H9 (cell line): ENCODE results near the gene EPHB3. TPM values are rescaled to one million over a fixed set of nuclear protein-coding genes. Genes with fewer than 3 reads are reported as not detected.

Experiments used
- DNase-seq: peaks from one replicate; pipeline ENCODE4 v3.0.0-alpha.2; 2017
- H2AFZ ChIP-seq: one replicate; pipeline ENCODE4 v1.6.1; 2013; ENCODE audit warnings: mild to moderate bottlenecking, low read length, control low read depth, moderate library complexity
- H2AK5ac ChIP-seq: 2 replicates; pipeline ENCODE4 v1.6.1; 2013; ENCODE audit warnings: low read length, control low read depth, mixed read lengths; ENCODE audit not compliant: insufficient read length
- H2BK120ac ChIP-seq: one replicate; pipeline ENCODE4 v1.6.1; 2013; ENCODE audit warnings: low read depth, mild to moderate bottlenecking, low read length, control low read depth, inconsistent platforms; ENCODE audit not compliant: poor library complexity, severe bottlenecking
- H2BK12ac ChIP-seq: 2 replicates; pipeline ENCODE4 v1.6.1; 2013; ENCODE audit warnings: low read length, control low read depth, mixed read lengths, low read depth; ENCODE audit not compliant: insufficient read length
- H2BK15ac ChIP-seq: 2 replicates; pipeline ENCODE4 v1.6.1; 2013; ENCODE audit warnings: low read depth, low read length, control low read depth
- H2BK20ac ChIP-seq: one replicate; pipeline ENCODE4 v1.6.1; 2013; ENCODE audit warnings: low read depth, mild to moderate bottlenecking, low read length, control low read depth, inconsistent platforms; ENCODE audit not compliant: poor library complexity, severe bottlenecking
- H2BK5ac ChIP-seq: 2 replicates; pipeline ENCODE4 v1.6.1; 2013; ENCODE audit warnings: low read length, control low read depth, mixed read lengths; ENCODE audit not compliant: insufficient read length
- H3K14ac ChIP-seq: 2 replicates; pipeline ENCODE4 v1.6.1; 2013; ENCODE audit warnings: low read length, control low read depth; ENCODE audit not compliant: insufficient read depth
- H3K18ac ChIP-seq: 2 replicates; pipeline ENCODE4 v1.6.1; 2013; ENCODE audit warnings: low read depth, mild to moderate bottlenecking, mixed read lengths, low read length, control low read depth; ENCODE audit not compliant: insufficient read length
- H3K23ac ChIP-seq: 2 replicates; pipeline ENCODE4 v1.6.1; 2013; ENCODE audit warnings: low read length, control low read depth, mixed read lengths, low read depth; ENCODE audit not compliant: insufficient read length
- H3K23me2 ChIP-seq: 2 replicates; pipeline ENCODE4 v1.6.1; 2013; ENCODE audit warnings: low read depth, mild to moderate bottlenecking, mixed read lengths, low read length, control low read depth; ENCODE audit not compliant: insufficient read length, poor library complexity, severe bottlenecking
- H3K27ac ChIP-seq: 2 replicates; pipeline ENCODE4 v1.5.1; 2013; ENCODE audit warnings: low read length, control low read depth, mixed read lengths, low read depth; ENCODE audit not compliant: insufficient read length
- H3K27me3 ChIP-seq: 2 replicates; pipeline ENCODE4 v1.6.1; 2013; ENCODE audit warnings: low read length, control low read depth, inconsistent platforms; ENCODE audit not compliant: insufficient read depth
- H3K4ac ChIP-seq: 2 replicates; pipeline ENCODE4 v1.6.1; 2013; ENCODE audit warnings: low read depth, mild to moderate bottlenecking, control low read depth, inconsistent platforms, low read length, moderate library complexity
- H3K4me1 ChIP-seq: 2 replicates; pipeline ENCODE4 v1.6.1; 2013; ENCODE audit warnings: low read length, control low read depth, inconsistent platforms; ENCODE audit not compliant: insufficient read depth
- H3K4me2 ChIP-seq: 2 replicates; pipeline ENCODE4 v1.6.1; 2013; ENCODE audit warnings: low read length, control low read depth, mixed read lengths; ENCODE audit not compliant: insufficient read length, insufficient read depth
- H3K56ac ChIP-seq: 2 replicates; pipeline ENCODE4 v1.6.1; 2013; ENCODE audit warnings: low read depth, mild to moderate bottlenecking, mixed read lengths, low read length, control low read depth; ENCODE audit not compliant: insufficient read length
- H3K79me1 ChIP-seq: 2 replicates; pipeline ENCODE4 v1.6.1; 2013; ENCODE audit warnings: low read depth, mild to moderate bottlenecking, moderate library complexity, low read length, control low read depth, inconsistent platforms; ENCODE audit not compliant: insufficient read depth, poor library complexity, severe bottlenecking
- H3K79me2 ChIP-seq: 2 replicates; pipeline ENCODE4 v1.6.1; 2013; ENCODE audit warnings: low read length, control low read depth, inconsistent platforms; ENCODE audit not compliant: insufficient read depth
- H3K9ac ChIP-seq: 2 replicates; pipeline ENCODE4 v1.6.1; 2013; ENCODE audit warnings: low read length, control low read depth, mixed read lengths; ENCODE audit not compliant: insufficient read length; ENCODE audit errors: extremely low read depth
- H3K9me3 ChIP-seq: one replicate; pipeline ENCODE4 v1.6.1; 2013; ENCODE audit warnings: low read depth, low read length, inconsistent platforms; ENCODE audit not compliant: control insufficient read depth
- H3T11ph ChIP-seq: one replicate; pipeline ENCODE4 v1.6.1; 2013; ENCODE audit warnings: mild to moderate bottlenecking, low read length, control low read depth, inconsistent platforms
- H4K20me1 ChIP-seq: one replicate; pipeline ENCODE4 v1.6.1; 2013; ENCODE audit not compliant: control insufficient read depth, insufficient read length, insufficient read depth
- H4K5ac ChIP-seq: 2 replicates; pipeline ENCODE4 v1.6.1; 2013; ENCODE audit warnings: low read depth, mild to moderate bottlenecking, mixed read lengths, low read length, control low read depth; ENCODE audit not compliant: insufficient read length
- H4K8ac ChIP-seq: replicated peaks from 2 replicates; pipeline ENCODE4 v1.6.1; 2013; ENCODE audit warnings: low read length, control low read depth, mixed read lengths, low read depth; ENCODE audit not compliant: insufficient read length
- H4K91ac ChIP-seq: 2 replicates; pipeline ENCODE4 v1.6.1; 2013; ENCODE audit warnings: low read depth, mild to moderate bottlenecking, moderate library complexity, mixed read lengths, low read length, control low read depth; ENCODE audit not compliant: insufficient read length
- H3K27ac Mint-ChIP-seq, 3 experiments: 2 replicates in 2 of 3; 3 replicates in 1 of 3; pipeline ENCODE4 v1.8.0; 2020 to 2021; ENCODE audit warnings: mixed read lengths in 3 of 3, mild to moderate bottlenecking in 1 of 3, moderate library complexity in 1 of 3
- H3K27me3 Mint-ChIP-seq: 2 replicates; pipeline ENCODE4 v1.8.0; 2021; ENCODE audit warnings: low read depth, mild to moderate bottlenecking, moderate library complexity, mixed read lengths
- H3K36me3 Mint-ChIP-seq, 3 experiments: 2 replicates in 2 of 3; 3 replicates in 1 of 3; pipeline ENCODE4 v1.8.0; 2020 to 2021; ENCODE audit warnings: low read depth in 3 of 3, mixed read lengths in 3 of 3; ENCODE audit not compliant: insufficient read depth in 1 of 3
- H3K4me1 Mint-ChIP-seq, 2 experiments: 2 replicates each; pipeline ENCODE4 v1.8.0; 2020; ENCODE audit warnings: mixed read lengths in 2 of 2
- H3K4me3 Mint-ChIP-seq, 2 experiments: 2 replicates in 1 of 2; 3 replicates in 1 of 2; pipeline ENCODE4 v1.8.0; 2020 to 2021; ENCODE audit warnings: mild to moderate bottlenecking in 2 of 2, mixed read lengths in 2 of 2, moderate library complexity in 1 of 2
- H3K9me3 Mint-ChIP-seq, 2 experiments: 2 replicates in 1 of 2; 3 replicates in 1 of 2; pipeline ENCODE4 v1.8.0; 2020; ENCODE audit warnings: mild to moderate bottlenecking in 2 of 2, mixed read lengths in 2 of 2, moderate library complexity in 1 of 2
- WGBS: extraction: QIAGEN DNeasy Blood & Tissue Kit; methylation state at CpG from one replicate; pipeline ENCODE4 v1.1.7; 2013; ENCODE audit warnings: missing lambda C conversion rate, low lambda C conversion rate, mixed read lengths; ENCODE audit not compliant: insufficient read length; ENCODE audit errors: extremely low coverage; 5-methylcytosine and 5-hydroxymethylcytosine counted together
- total RNA-seq: library from RNA; stranded (reverse); gene quantifications from 2 replicates; pipeline ENCODE4 v1.2.1, GENCODE V29; 2021
- TF ChIP-seq, protein P1 (sequence below): fragments of 200-600 bp; sonication (generic); conservative IDR thresholded peaks from 3 replicates; pipeline ENCODE4 v1.8.0; 2021; ENCODE audit warnings: antibody characterized with exemption, mild to moderate bottlenecking

Gene EPHB3
- total RNA-seq, 1 experiment from 2014 or later = 1.0 TPM

DNA sequence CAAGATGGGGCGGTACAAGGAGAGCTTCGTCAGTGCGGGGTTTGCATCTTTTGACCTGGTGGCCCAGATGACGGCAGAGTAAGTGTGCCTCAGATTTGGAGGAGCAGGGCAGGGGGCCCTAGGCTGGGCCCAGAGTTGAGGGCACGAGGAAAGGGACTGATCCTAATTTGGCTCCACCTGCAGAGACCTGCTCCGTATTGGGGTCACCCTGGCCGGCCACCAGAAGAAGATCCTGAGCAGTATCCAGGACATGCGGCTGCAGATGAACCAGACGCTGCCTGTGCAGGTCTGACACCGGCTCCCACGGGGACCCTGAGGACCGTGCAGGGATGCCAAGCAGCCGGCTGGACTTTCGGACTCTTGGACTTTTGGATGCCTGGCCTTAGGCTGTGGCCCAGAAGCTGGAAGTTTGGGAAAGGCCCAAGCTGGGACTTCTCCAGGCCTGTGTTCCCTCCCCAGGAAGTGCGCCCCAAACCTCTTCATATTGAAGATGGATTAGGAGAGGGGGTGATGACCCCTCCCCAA is 19.8 kb downstream of the EPHB3 start:
- Histone ChIP-seq H3K4me2 (no peak overlapping the region), H2AK5ac (no peak overlapping the region), H3K23me2 (peaks cover 14% of the 10 kb centered on the region), H3K4me1 (peaks cover 6% of the 10 kb centered on the region; the same call in 1 of the 2 replicates), H3K18ac (no peak overlapping the region), H4K20me1 (no peaks in the 10 kb centered on the region), H3T11ph (no peak overlapping the region), H4K91ac (no peak overlapping the region), H3K79me1 (no peaks in the 10 kb centered on the region), H2AFZ (no peak overlapping the region), H3K9me3 (no peaks in the 10 kb centered on the region), H3K9ac (no peak overlapping the region), H2BK15ac (no peak overlapping the region), H3K27ac (no peak overlapping the region), H3K56ac (no peak overlapping the region), H2BK20ac (no peak overlapping the region), H3K23ac (no peak overlapping the region), H3K14ac (no peak overlapping the region), H3K4ac (no peak overlapping the region), H2BK5ac (no peak overlapping the region), H2BK12ac (no peak overlapping the region), H3K79me2 (no peaks in the 10 kb centered on the region), H4K5ac (no peak overlapping the region), H4K8ac (no peak overlapping the region), H3K27me3 (peaks cover 14% of the 10 kb centered on the region; the same call in 1 of the 2 replicates), H2BK120ac (no peak overlapping the region)
- Mint-ChIP-seq H3K9me3 (no peaks in the 10 kb centered on the region; a peak in 1 of 5 replicates), H3K27me3 (peaks cover 60% of the 10 kb centered on the region), H3K4me1 (peaks cover 37 to 38% of the 10 kb centered on the region in 2 experiments), H3K36me3 (peaks cover 0 to 5% (median 0%) of the 10 kb centered on the region in 3 experiments; a peak in 2 of 7 replicates), H3K4me3 (no peak overlapping the region), H3K27ac (no peak overlapping the region)
- no CpG with 5 or more reads among the region's 15 CpGs for WGBS
- TF ChIP-seq, protein P1, sequence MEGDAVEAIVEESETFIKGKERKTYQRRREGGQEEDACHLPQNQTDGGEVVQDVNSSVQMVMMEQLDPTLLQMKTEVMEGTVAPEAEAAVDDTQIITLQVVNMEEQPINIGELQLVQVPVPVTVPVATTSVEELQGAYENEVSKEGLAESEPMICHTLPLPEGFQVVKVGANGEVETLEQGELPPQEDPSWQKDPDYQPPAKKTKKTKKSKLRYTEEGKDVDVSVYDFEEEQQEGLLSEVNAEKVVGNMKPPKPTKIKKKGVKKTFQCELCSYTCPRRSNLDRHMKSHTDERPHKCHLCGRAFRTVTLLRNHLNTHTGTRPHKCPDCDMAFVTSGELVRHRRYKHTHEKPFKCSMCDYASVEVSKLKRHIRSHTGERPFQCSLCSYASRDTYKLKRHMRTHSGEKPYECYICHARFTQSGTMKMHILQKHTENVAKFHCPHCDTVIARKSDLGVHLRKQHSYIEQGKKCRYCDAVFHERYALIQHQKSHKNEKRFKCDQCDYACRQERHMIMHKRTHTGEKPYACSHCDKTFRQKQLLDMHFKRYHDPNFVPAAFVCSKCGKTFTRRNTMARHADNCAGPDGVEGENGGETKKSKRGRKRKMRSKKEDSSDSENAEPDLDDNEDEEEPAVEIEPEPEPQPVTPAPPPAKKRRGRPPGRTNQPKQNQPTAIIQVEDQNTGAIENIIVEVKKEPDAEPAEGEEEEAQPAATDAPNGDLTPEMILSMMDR = no peak
- no peak for DNase-seq
